ENCODE data around the gene STARD13.

STARD13 gene

GRCh38 chr13:33073338-33073737, 212.2 kb downstream of the STARD13 start:
- no peak for DNase-seq
- no peaks in the 10 kb centered on the region for H3K4me1 ChIP-seq (ENCODE audit: low read length)
- H3K4me3 ChIP-seq (ENCODE audit: low read length): no peak overlapping the region
- H3K27ac ChIP-seq (ENCODE audit: low read length): no peak overlapping the region
- H3K27me3 ChIP-seq (replicated peaks; ENCODE audit: insufficient read depth, low read length): no peaks in the 10 kb centered on the region
- H3K9ac ChIP-seq (ENCODE audit: low read length): no peak overlapping the region
- H2AFZ ChIP-seq (ENCODE audit: low read length): no peak overlapping the region
- H3F3A ChIP-seq (ENCODE audit: insufficient read depth, low read length): no peaks in the 10 kb centered on the region
- H3K36me3 ChIP-seq (replicated peaks; ENCODE audit: insufficient read depth, low read length): no peaks in the 10 kb centered on the region
- H4K20me1 ChIP-seq (ENCODE audit: insufficient read depth, low read length): no peaks in the 10 kb centered on the region
- H3K9me2 ChIP-seq (replicated peaks; ENCODE audit: insufficient read depth, low read length): no peaks in the 10 kb centered on the region
- no peak overlapping the region for H3K4me2 ChIP-seq (ENCODE audit: low read depth, low read length)
- TF ChIP-seq CTCF (IDR thresholded peaks at IDR 0.05; ENCODE audit: low read length) (no peak), EZH2 (optimal IDR thresholded peaks at IDR 0.05; ENCODE audit: low read depth, low read length) (no peak), EZH2phosphoT487 (IDR thresholded peaks at IDR 0.05; ENCODE audit: low read length) (no peak)
- no peaks in the 10 kb centered on the region for H3K79me2 ChIP-seq (ENCODE audit: low read length)
- no peaks in the 10 kb centered on the region for H3K9me3 ChIP-seq (replicated peaks; ENCODE audit: insufficient read depth, low read length)

GRCh38 chr13:33072759-33073158, 212.8 kb downstream of the STARD13 start:
- Histone ChIP-seq H3K9me2 (replicated peaks; ENCODE audit: insufficient read depth, low read length) (no peaks in the 10 kb centered on the region), H3K4me1 (ENCODE audit: low read length) (no peaks in the 10 kb centered on the region), H3K4me2 (ENCODE audit: low read depth, low read length) (no peak overlapping the region), H3K4me3 (ENCODE audit: low read length) (no peak overlapping the region), H3K36me3 (replicated peaks; ENCODE audit: insufficient read depth, low read length) (no peaks in the 10 kb centered on the region), H4K20me1 (ENCODE audit: insufficient read depth, low read length) (no peaks in the 10 kb centered on the region), H3K9me3 (replicated peaks; ENCODE audit: insufficient read depth, low read length) (no peaks in the 10 kb centered on the region), H2AFZ (ENCODE audit: low read length) (no peak overlapping the region), H3K27ac (ENCODE audit: low read length) (no peak overlapping the region), H3K27me3 (replicated peaks; ENCODE audit: insufficient read depth, low read length) (no peaks in the 10 kb centered on the region), H3F3A (ENCODE audit: insufficient read depth, low read length) (no peaks in the 10 kb centered on the region), H3K79me2 (ENCODE audit: low read length) (no peaks in the 10 kb centered on the region), H3K9ac (ENCODE audit: low read length) (no peak overlapping the region)
- no peak for DNase-seq
- TF ChIP-seq EZH2phosphoT487 (IDR thresholded peaks at IDR 0.05; ENCODE audit: low read length) (no peak), CTCF (IDR thresholded peaks at IDR 0.05; ENCODE audit: low read length) (no peak), EZH2 (optimal IDR thresholded peaks at IDR 0.05; ENCODE audit: low read depth, low read length) (no peak)

DNA sequence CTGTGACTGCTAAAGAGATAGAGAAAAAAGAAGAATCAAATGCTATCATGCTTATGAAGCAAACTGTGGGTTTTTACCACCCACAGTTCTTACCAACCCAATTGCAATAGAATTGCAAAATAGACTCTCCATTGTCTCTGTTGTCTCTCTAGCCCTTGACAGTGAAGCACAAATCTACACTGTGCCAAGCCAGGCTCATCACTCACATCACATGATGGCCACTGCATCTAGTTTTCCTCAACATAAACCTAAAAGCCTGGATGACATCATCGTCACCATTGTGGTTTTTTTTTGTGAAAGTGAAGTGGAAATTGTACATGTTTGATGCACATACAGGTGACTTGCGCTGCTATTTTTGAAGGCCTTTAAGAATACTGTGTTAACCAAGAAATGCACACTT, 213.3 kb downstream of the STARD13 start:
- Histone ChIP-seq H3K36me3 (replicated peaks; ENCODE audit: insufficient read depth, low read length) (no peaks in the 10 kb centered on the region), H2AFZ (ENCODE audit: low read length) (no peak overlapping the region), H3K9me3 (replicated peaks; ENCODE audit: insufficient read depth, low read length) (no peaks in the 10 kb centered on the region), H3K27me3 (replicated peaks; ENCODE audit: insufficient read depth, low read length) (no peaks in the 10 kb centered on the region), H3K79me2 (ENCODE audit: low read length) (no peaks in the 10 kb centered on the region), H3K9ac (ENCODE audit: low read length) (no peak overlapping the region), H3K4me1 (ENCODE audit: low read length) (no peaks in the 10 kb centered on the region), H3K27ac (ENCODE audit: low read length) (no peak overlapping the region), H3F3A (ENCODE audit: insufficient read depth, low read length) (no peaks in the 10 kb centered on the region), H3K9me2 (replicated peaks; ENCODE audit: insufficient read depth, low read length) (no peaks in the 10 kb centered on the region), H3K4me2 (ENCODE audit: low read depth, low read length) (no peak overlapping the region), H3K4me3 (ENCODE audit: low read length) (no peak overlapping the region), H4K20me1 (ENCODE audit: insufficient read depth, low read length) (no peaks in the 10 kb centered on the region)
- DNase-seq: no peak
- TF ChIP-seq EZH2 (optimal IDR thresholded peaks at IDR 0.05; ENCODE audit: low read depth, low read length) (no peak), EZH2phosphoT487 (IDR thresholded peaks at IDR 0.05; ENCODE audit: low read length) (no peak), CTCF (IDR thresholded peaks at IDR 0.05; ENCODE audit: low read length) (no peak)

Data from MM.1S (cell line).